Right lung (tissue), 5 donors: ENCODE results near the gene PFDN1. TPM values are rescaled to one million over a fixed set of nuclear protein-coding genes. Genes with fewer than 3 reads are reported as not detected.

Experiments
- DNase-seq, 2 donors: peaks; one replicate each; pipeline ENCODE4 v3.0.0-alpha.2; 2013
- polyA plus RNA-seq, 5 donors: library from polyadenylated mRNA; unstranded; fragments of 120-200 nt; gene quantifications; one replicate each; pipeline versions ENCODE4 v1.2.1 to v1.2.3, GENCODE V29; 2013; ENCODE audit warnings: inconsistent platforms in 1 of 5, low replicate concordance in 1 of 5; ENCODE audit not compliant: insufficient read length in 5 of 5, insufficient read depth in 1 of 5

PFDN1 gene
- polyA plus RNA-seq, 5 donors, result 92.0 to 116 (median 94.3) TPM

- no peak for DNase-seq
Observed at GRCh38 chr5:140301136-140301535, 1.8 kb downstream of the PFDN1 start.

GRCh38 chr5:140299056-140299455 is 3.8 kb downstream of the PFDN1 start:
- DNase-seq, result no peak

- no peak for DNase-seq
Observed at GRCh38 chr5:140298183-140298601, 4.7 kb downstream of the PFDN1 start.

DNA sequence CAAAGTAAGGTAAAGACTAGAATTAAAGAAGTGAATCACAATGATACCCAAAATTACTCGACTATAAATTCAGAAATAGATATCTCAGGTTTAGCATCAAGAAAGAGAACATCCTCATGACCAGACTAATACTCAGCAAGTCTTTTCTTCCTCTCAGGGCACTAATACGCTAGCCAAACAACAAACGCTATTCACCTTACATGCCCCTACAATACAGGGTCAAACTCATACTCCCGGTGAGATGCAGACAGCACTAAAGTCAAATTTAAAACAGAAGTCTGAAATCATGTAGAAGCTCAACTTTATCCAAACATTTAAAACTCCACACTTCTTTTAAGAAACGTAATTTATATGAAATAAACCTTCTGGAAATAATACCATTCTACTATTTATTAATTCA is 5.6 kb downstream of the PFDN1 start:
- no peak for DNase-seq

DNA sequence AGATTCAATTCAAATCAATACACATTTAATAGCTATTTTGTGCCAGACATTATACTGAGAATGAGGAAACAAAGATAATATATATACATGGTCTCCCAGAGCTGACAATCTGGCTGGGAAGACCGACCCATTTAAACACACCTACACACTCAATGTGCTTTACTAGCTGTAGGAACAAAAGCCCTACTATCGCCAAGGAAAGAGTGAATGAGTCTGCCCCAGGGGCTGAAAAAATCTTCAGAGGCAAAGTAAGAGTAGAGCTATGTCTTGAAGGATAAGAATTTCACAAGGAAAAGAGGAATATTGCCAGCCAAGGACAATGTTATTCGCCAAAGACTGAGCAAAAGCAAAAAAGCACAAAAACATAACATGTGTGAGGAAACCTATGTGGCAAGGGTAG is 6.6 kb downstream of the PFDN1 start:
- DNase-seq, result no peak

GRCh38 chr5:140295414-140295813 is 7.5 kb downstream of the PFDN1 start:
- peak; percentile 65 to 74 for DNase-seq

GRCh38 chr5:140294753-140295152 is 8.1 kb downstream of the PFDN1 start:
- DNase-seq, result no peak

- DNase-seq, result no peak
Observed at GRCh38 chr5:140293849-140294100, 9.1 kb downstream of the PFDN1 start.

DNA sequence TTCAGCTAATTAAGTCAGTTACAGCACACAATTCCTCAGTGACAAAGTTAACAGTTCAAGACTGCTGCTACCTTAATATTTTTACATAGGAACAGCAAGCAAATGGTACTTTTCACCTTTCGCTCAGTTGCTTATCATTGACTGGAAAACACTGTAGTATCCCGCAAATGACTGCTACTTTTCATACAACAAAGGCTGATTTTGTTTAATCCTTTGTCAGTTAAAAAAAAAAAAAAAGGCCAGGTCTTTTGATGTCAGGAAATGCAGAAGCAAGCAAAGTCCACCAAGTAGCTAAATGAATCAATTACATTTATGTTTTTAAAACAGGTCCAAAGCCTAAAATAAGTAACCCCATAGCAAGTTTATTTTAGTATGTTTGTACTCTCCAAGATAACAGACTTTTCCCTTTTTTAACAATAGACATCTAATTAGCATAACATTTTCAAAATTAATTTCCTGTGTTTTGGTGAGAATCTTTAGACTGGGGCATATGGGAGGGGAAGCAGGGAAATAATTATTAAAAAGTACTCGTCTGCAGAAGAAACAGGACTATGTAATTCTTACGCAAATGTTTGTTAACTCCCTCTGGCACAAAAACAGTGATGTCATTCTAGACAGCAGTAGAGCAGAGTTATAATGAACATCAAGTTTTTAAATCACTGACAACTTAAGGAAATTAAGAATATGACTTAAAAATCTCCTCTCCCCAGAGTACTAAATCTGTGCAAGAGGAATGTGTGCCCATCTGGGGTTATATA is 9.6 kb downstream of the PFDN1 start:
- no peak for DNase-seq

- no peak for DNase-seq
Observed at GRCh38 chr5:140292212-140293036, 10.5 kb downstream of the PFDN1 start.

DNA sequence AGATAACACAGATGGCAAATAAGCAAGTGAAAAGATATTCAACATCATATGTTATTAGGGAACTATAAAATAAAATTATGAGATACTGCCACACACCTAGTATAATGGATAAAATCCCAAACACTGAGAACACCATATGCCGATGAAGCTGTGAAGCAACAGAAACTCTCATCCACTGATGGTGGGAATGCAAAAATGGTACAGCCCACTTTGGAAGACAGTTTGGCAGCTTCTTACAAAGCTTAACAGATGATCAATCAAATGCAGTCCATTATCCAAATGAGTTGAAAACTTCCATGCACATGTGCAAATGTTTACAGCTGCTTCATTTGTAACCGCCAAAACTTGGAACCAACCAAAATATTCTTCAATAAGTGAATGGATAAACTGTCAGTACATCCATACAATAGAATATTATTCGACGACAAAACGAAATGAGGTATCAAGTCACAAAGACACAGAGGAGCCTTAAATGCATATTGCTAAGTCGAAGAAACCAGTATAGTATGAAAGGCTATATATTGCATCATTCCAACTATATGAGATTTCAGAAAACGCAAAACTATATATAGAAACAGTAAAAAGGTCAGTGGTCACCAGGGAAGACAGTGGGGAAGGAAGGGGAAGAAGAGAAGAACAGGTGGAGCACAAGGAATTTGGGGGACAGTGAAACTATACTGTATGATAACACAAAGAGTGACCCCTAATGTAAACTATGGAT is 14.9 kb downstream of the PFDN1 start:
- DNase-seq, result no peak

- DNase-seq, result no peak
Observed at GRCh38 chr5:140286424-140286823, 16.5 kb downstream of the PFDN1 start.

- DNase-seq, result no peak
Observed at GRCh38 chr5:140284013-140284412, 18.9 kb downstream of the PFDN1 start.

DNA sequence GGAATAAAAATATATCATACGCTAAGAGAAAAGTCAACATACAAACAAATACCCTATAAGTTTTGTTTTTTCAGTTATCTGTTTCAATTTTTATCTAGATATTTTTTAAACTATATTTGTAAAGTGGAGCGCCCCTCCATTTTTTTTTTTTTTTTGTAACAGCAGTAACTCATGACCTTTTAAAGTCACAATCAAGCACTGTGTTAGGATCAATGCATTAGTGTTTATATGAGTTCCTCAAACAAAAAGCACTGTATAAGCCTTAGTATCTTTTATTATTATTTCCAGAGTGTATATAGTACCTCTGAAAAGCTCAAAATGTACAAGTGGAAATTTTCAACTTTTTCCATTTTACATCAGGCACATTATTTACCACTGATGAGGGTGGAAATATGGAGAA is 20.6 kb downstream of the PFDN1 start:
- DNase-seq, result no peak

DNA sequence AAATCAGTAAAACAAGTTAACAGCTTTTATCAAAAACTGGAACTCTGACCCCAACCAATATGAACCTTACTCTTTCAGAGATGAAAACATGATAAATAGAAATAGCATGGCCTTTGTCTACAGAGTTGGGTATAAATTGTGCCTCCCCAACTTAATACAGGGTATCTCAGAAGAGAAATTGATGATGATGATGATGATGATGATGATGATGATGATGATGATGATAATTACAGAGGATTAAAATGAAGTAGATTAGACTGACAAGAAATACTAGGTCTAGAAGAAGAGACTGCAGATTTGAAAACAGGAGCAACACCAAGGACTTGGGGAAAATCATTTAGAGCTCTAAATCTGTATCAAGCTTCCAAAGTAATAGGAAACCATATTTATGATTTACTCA is 27.1 kb downstream of the PFDN1 start:
- DNase-seq, result no peak

- no peak for DNase-seq
Observed at GRCh38 chr5:140273401-140273877, 29.5 kb downstream of the PFDN1 start.

DNA sequence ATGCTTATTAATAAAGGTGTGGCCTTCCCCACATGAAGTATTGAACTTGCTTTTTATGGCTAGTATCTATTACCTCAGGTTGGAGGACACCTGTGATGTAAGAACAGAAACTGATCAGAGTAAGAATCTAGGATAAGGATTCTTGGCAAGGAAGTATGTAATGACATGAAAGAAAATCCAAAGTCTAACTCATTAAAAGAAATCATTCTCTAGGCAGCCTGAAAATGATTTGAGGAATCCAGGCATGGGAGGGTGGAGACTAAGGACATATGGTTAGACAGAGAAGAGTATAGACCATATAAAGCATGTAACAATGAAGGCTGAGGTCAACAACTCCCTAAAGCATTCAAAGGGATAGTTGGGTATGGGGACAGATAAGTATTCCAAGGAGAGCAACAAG is 32.9 kb downstream of the PFDN1 start:
- no peak for DNase-seq

- no peak for DNase-seq
Observed at GRCh38 chr5:140267559-140268018, 35.3 kb downstream of the PFDN1 start.

- DNase-seq, result no peak
Observed at GRCh38 chr5:140267201-140267540, 35.7 kb downstream of the PFDN1 start.

DNA sequence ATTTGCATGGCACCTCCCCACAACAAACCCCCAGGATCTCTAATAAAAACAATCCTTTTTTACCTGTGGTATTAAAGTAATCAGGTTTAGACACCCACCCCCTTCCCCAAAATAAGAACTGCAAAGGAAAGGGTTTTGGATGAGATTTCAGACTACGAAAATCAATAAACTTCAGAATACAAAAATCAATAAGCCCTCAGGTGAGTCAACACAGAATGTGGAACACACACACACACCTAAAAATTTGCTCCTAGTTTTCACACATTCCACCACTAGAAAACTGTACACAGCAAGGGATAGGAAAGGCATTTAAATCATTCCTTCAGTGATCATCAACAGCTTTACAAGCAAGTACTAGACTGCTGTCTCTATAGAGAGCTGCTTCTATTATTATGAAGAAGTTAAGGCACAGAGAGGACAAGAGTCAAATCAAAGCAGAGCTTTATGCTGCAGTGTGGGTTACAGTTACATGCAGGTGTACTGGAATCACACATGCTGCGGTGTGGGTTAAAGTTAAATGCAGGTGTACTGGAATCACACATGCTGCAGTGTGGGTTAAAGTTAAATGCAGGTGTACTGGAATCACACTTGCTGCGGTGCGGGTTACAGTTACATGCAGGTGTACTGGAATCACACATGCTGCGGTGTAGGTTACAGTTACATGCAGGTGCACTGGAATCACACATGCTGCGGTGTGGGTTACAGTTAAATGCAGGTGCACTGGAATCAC is 36.3 kb downstream of the PFDN1 start:
- no peak for DNase-seq

DNA sequence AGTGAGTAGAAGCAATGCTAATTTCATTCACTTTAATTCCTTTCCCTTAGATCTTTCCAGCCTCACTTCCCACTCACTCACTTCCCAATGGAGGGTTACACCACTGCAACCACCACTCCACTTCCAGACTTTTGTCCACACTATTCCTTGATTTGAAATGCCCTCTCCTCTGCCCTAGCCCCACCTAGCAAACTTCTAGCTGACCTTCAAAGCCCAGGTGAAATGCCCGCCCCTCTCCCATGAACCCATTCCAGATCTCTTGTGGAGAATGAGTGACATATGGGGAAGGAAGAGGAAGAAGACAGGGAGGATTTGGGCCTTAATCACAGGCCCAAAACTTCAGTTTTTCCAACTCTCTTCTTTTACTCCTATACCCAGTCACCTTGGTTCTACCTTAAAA is 37.1 kb downstream of the PFDN1 start:
- DNase-seq, result no peak

DNA sequence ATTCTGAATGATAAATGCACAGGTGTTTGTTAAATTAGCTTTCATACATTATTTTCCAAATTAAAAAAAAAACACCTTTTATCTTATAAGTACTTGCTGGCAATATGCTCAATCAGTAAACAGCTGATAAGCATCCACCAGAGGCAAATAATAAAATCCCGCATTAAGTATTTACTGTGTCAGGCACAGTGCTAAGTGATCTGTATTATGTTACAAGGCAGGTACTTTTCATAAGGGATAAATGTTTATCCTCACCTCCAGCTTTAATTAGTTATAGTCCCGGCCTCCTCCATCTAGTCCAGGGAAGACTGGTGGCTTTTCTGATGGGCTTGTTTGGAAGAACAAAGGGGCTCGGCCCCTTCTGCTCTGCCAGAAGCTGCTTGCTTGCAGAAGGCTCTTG is 40.1 kb downstream of the PFDN1 start:
- DNase-seq, result no peak
